NK-92 treated with Interleukin-12 subunit alpha and Interleukin-12 subunit beta, amount 100 ng/mL, for 24 hours (cell line): ENCODE measurements around the gene YY2.
"Not testable (repeated sequence)": the region's sequence is repeated elsewhere in the genome, so short reads cannot be mapped to it uniquely, and the experiment has no call there.

Experiments
- DNase-seq: peaks from one replicate; lab custom pipeline; 2025; lab: John Stamatoyannopoulos, UW

The YY2 gene

DNA sequence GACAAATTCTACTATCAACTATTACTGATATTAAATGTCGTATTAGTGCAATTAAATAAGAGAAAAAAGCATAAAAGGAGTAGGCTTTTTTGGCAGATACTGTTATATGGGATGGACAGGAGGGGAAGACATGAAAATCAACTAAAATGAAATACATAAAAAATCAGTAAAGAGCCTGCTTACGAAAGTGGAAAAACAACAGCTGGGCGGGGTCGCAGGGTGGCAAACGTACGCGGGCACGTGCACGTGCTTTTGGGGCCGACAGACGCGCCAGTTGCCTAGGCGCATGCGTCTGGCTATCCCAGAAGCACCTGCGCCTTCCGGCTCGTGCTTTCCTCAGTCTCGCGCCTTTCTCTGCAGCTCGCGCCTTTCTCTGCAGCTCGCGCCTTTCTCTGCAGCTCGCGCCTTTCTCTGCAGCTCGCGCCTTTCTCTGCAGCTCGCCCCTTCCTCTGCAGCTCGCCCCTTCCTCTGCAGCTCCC is at the start of gene YY2:
Gene YY2, plus strand, starts transcription at position 51 of the 479 bp plus-strand sequence. CDS start 498 bp downstream, outside the sequence.
- DNase-seq, result no peak

DNA sequence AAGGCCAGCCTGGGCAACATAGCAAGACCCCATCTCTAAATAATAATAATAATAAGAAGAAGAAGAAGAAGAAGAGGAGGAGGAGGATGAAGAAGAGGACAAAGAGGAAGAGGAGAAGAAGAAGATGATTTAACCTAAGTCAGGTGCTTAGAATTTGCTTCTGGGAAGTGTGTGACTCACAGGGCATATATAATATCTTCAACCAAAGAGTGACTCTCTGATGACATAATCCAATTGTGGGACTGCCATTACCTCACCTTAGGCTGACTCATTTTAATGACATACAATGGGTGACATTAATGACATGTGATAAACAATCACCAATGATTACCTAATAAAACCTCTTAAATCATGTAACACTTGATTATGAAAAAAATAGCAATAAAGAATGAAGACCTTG is 49.1 kb upstream of the YY2 start:
- DNase-seq, result no peak

DNA sequence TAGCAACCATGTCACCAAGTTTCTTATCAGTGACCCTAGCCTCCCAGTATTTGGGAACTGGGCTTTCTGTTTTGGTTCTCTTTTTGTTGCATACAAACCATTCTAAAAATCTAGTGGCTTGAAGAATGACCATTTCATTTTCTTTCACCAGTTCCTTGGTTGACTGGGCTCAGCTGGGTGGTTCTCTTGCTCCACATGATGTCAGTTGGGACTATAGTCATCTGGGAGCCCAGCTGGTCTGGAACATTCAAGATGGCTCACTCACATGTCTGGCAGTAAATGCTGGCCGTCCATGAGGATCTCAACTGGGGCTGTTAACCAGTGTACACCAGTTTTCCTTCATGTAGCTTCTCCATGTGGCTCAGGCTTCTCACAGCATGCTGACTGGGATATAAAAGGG is 44.0 kb upstream of the YY2 start:
- no peak for DNase-seq

DNA sequence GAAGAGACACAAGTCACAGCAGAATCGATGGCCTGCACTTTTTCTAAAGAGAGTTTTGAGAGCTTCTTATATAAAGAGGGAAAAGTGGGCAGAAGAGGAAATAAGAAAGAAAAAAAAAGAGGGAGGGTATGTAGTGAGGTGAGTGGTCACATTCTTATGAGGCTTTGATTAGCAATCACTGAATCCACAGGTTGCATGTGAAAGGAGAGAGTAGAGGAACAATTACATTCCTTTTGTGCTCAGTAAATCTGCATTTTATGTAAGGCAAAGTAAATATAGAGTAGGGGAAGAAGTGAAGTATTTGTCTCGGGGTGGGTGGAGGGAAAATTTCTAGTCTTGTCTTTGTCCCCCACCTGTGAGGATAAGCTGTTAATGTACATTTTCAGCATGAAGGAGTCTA is 43.2 kb upstream of the YY2 start:
- no peak for DNase-seq

DNA sequence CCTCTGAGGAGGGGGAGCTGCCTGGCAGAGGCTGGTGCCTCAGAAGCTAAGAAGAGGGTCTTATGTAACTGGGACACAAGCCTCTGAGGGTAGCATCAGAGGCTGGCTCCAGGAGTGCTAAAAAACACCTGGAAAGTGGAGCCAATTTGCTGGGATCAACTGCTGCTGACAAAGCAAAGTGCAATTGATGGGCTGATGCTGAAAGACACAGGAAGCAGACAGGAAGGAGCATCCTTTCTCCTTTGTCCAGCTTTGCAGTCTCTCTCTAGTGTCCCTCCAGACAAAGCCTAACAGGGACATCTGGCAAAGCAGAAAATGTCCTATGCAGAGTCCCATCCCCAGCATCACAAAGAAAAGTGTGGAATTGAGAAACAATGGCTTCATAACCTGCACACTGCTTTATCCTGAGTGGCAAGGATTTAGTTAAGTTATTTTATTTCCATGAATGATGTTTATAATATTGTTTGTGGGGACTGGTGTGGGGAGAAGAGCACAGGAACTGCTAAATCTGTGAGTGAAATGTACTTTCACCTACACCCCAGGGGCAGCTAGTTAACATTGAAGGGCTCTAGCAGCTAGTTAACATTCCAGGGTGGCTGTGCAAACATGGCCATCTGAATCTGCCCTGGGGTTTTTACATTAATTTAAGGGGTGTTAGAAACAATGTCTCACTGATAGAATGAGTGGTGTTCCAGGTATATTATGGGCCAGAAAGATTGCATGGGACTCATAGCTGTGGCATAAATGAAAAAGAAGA is 42.0 kb upstream of the YY2 start:
- DNase-seq, result no peak

DNA sequence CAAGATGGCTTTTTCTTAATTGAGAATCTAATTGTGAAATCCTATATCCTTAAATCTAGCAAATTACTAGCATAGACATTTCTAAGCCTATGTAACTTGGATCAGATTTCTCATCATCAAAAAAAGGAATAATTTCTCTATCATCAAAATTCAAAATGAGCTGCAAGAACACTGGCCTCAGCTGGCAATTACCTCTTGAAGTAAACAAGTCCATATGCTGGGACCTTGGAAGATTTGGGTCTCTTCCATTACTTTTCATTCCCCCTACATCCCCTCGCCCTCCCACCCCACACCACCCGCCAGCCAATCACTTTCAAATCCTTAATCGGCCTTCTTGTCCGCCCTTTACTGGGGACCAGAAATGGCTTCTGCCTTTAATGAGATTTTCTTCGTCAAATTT is 39.7 kb upstream of the YY2 start:
- no peak for DNase-seq

DNA sequence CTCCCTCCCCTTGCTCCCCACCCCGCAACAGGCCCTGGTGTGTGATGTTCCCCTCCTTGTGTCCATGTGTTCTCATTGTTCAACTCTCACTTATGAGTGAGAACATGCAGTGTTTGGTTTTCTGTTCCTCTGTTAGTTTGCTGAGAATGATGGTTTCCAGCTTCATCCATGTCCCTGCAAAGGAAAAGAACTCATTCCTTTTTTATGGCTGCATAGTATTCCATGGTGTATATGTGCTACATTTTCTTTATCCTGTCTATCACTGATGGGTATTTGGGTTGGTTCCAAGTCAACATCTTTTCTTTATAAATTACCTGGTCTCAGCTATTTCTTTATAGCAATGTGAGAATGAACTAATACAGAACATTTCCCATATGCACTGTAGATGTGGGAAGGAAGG is 35.6 kb upstream of the YY2 start:
- not testable (repeated sequence) for DNase-seq

DNA sequence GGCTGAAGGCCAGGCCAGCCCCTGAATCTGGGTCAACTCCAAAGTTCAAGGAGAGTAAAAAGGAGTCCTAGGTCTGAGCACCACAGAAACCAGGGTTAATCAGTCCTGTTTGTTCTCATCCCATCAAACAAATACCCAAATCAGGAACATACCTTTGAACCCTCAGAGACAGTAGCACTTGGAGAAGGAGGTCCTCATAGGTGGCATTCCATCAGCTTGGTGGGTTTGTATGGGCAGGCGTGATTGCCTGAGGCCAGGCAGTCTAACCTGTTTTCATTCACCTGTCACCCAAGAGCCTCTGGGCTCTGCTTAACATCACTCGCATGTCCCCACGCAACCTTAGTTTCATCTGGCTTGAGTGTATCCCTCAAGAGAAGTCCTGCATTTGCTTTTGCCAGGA is 33.9 kb upstream of the YY2 start:
- DNase-seq, result no peak

DNA sequence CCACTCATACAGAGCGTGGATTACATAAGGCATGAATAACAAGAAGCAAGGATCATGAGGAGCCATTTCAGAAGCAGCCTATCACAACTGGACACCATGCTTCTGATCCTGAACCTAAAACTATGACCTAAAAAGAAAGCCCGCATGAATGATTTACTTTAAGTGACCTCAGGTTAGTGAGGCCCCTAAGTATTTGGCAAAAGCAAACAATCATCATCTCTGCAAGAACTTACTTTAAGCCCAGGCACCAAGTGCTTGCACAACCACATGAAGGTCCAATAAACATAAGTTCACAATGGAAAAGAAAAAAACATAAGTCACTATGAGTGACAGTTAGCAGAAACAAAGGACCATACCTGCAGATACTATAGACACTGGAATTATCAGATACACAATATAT is 24.3 kb upstream of the YY2 start:
- DNase-seq, result no peak

DNA sequence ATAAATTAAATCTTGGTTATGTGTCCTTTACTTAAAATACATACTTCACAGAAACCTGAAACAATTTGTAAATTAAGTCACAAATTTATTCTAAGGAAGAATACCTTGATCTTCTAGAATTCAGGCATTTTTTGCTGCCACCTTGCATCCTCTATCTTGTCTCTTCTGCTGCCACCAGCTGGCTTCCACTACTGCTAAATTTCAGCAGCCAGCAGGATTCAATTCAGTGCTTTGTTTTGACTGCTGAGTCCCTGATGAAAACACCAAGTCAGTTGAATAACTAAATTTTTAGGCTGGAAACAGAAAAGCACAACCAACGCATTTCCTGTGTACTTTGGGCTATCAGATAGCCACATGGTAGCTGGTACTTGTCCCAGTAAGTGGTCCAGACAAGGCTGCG is 18.7 kb upstream of the YY2 start:
- no peak for DNase-seq

DNA sequence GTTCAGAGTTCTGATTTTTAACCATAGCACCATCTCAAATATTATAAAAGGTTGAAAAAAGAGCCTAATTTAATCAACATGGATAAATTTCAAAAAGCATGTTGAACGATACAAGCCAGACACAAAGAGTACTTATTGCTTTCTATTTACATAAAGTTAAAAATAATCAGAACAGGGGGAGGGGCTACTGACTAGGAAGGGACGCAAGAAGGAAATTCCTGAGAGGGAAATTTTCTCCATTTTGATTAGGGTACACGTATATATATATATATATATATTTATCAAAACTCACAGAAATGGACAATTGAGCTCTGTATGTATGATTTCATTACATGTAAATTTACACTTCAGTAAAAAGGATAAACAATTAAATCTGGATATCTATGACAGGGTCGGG is 16.9 kb upstream of the YY2 start:
- DNase-seq, result no peak

DNA sequence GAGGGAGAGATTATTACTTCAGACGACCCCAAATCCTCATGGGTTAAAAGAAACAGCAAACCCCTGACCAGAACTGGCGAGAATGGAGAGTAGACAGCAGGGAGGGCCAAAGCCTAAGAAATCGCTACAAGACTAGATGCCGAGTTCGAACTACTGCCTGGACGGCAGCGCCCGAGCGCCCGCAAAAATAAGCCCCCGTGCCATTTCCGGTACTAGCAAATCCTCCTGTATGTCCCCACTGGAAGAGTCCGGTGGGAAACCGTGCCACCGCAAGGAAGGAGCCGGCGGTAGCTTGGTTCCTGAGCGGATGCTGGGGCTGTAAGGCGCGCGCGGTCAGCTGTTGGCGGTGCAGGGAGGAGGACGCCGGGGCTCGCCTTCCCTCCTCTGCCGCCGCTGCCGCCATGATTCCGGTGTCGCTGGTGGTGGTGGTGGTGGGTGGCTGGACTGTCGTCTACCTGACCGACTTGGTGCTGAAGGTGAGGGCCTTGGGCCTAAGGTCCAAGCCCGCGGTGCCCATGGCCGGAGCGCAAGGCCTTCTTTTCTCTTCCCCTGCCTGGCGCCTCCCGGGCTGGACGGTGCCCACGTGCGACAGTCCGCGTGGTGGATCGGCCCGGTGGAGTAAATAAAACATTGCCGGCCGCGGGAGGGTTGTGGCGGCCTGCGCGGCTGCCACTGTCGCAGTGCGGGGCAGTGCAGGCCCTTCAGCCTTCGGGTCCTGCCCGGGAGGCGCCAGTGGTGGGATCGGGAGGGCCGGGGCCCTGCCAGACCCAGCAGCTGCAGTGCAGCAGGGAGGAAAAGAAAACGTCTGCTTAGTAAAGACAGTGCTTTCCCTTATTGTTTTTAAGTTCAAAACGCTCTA is 16.2 kb upstream of the YY2 start, which contains the start of gene MBTPS2:
Gene MBTPS2, plus strand, starts transcription at position 284 of the 859 bp plus-strand sequence. Its CDS starts 118 bp downstream, at position 402.
- peak; percentile 67 for DNase-seq

DNA sequence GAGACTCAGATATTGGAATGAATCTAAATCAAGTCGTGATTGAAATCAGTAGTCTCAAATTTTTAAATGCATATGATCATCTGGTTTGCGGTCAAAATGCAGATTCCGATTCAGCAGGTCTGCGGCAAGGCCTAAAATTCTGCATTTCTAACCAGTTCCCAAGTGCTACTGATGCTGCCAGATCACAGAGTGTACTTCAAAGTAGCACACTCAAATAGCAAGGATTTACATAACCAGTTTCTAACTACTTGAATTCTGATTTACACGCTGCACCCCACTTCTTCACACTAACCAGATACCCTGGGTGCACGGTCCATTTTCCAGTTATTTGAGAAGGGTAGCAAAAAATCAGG is 15.6 kb upstream of the YY2 start:
- no peak for DNase-seq

DNA sequence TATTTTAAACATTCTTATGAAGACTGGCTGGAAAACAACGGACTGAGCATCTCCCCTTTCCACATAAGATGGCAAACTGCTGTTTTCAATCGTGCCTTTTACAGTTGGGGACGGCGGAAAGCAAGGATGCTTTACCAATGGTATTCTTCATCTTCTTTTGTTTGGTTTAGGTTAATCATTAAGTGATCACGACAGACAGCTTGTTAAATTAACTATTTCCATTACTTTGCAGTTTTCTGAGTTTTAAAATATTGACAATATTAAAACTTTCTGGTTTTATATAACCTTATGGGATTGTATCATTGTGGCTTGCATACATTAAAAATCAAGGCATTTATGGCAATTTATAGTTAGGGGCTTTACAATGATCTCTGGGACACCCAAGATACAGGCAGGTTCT is 12.6 kb upstream of the YY2 start:
- DNase-seq, result no peak

DNA sequence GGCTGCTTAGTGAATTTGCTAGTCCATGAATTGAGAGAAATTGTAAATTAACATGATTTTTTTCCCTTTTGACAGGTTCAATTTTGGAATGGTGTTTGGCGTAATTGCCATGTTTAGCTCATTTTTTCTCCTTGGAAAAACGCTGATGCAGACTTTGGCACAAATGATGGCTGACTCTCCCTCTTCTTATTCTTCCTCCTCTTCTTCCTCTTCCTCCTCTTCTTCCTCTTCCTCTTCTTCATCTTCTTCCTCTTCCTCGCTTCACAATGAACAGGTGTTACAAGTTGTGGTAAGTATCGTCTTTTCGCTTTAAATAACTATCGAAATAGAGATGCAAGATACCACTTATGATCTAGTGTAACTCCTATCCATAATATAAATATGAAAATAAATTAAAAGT is 10.7 kb upstream of the YY2 start:
- no peak for DNase-seq

DNA sequence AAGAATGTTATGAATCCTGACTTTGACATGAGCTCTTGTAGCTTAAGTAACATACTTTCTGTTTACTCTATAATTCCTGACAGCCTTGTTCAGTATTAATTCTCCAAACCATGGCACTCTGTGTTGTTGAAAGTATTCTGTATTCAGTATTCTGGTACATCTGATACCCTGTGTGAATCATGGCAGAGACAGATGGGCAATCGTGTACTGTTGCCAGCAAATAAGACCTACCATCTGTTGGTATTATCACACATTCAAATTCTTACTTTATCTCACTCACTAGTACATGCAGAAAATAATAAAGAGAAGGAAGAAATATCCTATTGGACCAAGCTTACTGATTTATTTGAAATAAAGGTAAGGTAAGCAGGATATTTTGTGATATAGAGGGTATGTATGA is 8.4 kb upstream of the YY2 start:
- no peak for DNase-seq

DNA sequence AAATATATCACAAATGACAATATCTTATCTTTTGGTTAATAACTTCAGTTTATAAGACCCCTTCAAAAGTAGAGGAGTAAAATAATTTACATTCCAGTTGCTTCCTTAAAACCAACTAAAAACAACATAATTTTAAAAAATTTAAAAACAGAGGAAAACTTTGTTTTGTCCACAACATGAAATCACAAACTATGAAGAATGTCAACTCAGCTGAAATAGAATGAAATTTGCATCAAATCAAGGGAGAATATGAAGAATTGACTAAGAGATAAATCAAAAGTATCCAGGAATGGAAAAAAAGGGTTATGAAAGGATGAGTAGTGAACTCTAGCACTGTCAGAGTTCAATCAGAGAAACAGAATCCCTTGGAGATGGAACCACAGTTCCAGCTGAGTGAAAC is 2.2 kb upstream of the YY2 start:
- no peak for DNase-seq

DNA sequence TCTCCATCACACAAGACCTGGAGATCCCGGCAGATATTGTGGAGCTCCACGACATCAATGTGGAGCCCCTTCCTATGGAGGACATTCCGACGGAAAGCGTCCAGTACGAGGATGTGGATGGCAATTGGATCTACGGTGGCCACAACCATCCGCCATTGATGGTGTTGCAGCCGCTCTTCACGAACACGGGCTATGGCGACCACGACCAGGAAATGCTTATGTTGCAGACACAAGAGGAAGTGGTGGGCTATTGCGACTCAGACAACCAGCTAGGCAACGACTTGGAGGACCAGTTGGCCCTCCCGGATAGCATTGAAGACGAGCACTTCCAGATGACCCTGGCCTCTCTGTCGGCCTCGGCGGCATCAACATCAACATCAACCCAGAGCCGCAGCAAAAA is 717 bp downstream of the YY2 start:
- DNase-seq, result no peak

DNA sequence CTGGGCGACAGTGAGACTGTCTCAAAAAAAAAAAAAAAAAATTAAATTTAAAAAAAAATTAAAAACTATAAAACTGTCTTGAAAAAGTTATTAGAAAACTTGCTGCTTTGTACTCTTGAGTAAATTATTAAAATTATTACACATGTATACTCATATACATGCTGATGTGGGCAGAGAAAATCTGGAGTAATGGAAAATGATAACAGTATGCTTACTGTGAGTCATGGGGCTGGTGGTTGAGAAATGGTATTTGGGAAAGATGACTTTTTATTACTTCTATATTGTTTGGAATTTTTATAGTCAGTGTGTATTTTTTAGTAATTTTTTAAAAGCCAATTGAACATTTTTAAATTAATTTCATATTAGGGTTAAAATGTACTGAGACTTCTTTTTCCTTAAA is 7.5 kb downstream of the YY2 start:
- no peak for DNase-seq

DNA sequence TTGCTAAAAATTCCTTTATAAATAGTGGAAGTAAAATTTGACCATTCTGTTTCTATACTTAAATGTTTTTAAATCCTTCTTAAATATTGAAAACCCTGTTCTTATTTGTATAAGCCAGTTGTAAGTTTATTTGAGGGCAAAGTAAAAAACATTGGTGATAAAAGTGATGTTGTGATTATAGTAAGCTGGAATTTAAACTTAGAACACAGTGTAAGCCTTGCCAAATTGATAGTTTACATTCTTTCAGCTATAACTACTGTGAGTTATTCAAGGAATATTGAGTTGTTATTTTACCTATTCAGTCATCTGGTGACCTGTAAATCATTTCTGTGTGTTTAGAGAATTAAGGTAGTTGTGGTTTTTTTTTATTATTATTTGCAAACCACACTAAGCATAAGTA is 9.6 kb downstream of the YY2 start:
- no peak for DNase-seq

DNA sequence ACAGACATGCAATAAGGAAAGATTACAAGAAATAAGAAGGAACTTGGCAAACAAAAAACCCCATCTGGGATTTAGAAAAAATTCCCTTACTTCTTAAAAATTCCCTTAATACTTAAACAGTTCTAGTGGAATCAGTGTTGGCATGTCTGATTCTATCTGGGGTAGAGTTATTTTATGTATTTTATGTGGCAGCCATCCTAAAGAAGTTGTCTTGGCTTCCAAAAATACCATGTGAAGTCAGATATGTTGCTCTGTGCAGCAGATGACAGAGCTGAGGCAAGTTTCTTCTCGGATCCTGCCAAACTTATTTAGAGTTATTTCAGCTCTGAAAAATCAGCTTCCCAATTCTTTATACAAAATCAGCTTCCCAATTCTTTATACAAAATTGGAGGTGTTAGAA is 14.7 kb downstream of the YY2 start:
- no peak for DNase-seq

DNA sequence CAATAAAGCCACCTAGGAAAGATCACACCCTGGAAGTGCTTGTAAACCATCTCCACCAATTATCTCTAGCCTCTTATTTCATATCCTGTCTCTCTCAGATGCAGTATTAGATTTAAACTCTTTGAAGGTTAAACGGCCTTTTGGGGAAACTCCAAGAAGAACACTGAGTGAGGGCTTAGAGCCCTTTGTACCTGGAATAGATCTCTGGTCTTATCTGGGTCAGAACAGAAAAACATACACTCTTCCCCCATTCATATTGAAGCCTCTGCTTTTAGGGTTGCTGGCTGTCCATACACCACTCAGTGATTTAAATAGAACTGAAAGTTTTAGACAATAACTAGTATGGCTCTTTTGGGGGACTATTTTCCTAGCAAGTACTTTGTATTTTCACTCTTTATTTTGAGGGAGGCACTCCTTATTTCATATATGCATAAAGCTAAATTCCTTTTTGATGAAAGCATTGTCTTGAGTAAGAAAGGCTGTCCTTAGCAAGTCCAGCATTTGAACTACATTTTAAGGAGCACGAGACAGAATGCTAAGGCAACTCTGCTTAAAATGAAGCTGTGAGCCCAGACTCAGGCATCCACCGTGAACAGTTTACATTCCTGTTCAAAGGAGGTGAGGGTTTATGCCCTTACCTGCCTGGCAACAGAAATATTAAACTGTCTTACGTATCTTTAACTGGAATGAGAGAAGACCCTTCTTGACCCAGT is 17.4 kb downstream of the YY2 start:
- no peak for DNase-seq

DNA sequence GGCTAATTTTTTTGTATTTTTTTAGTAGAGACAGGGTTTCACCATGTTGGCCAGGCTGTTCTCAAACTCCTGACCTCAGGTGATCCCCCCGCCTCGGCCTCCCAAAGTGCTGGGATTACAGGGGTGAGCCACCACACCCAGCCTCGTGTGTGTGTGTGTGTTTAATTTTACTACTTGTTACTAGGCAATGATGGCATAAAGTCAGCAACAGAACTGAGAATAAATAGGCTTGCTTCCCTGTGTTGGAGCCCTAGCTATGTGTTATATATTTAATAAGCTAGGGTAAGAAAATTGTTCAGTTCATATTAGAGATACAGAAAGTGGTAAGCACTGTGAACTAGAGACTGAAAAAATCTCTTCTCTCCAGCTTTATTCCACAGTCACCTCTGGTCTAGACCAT is 18.4 kb downstream of the YY2 start:
- not testable (repeated sequence) for DNase-seq
